ENCODE data around the gene RPL29.

GRCh38 chr3:51971350-51971749 lies 24.3 kb downstream of the RPL29 start:
- TF ChIP-seq POLR2A (IDR thresholded peaks at IDR 0.05) (no peak), CTCF (IDR thresholded peaks at IDR 0.05) (no peak)

Data from body of pancreas (tissue), 4 donors.